ENCODE measurements around the gene GASK1A. TPM values are rescaled to one million over a fixed set of nuclear protein-coding genes. Genes with fewer than 3 reads are reported as not detected.

Gene GASK1A
- total RNA-seq, 1 experiment from 2014 or later, result 5.4 TPM

GRCh38 chr3:42963269-42963668, 15.8 kb upstream of the GASK1A start:
- Mint-ChIP-seq H3K27ac (no peak overlapping the region), H3K36me3 (ENCODE audit: insufficient read depth in 1 of 3, low read depth in 3 of 3) (no peaks in the 10 kb centered on the region), H3K27me3 (ENCODE audit: low read depth) (peaks cover 7% of the 10 kb centered on the region; the same call in 1 of the 2 replicates), H3K9me3 (no peaks in the 10 kb centered on the region), H3K4me1 (no peaks in the 10 kb centered on the region), H3K4me3 (no peak overlapping the region)
- no peak for TF ChIP-seq CTCF (conservative IDR thresholded peaks at IDR 0.05)
- Histone ChIP-seq H3K56ac (ENCODE audit: insufficient read length, low read depth, low read length) (no peak overlapping the region), H3T11ph (ENCODE audit: low read length) (no peak overlapping the region), H4K8ac (replicated peaks; ENCODE audit: insufficient read length, low read depth, low read length) (no peak overlapping the region), H4K91ac (ENCODE audit: insufficient read length, low read depth, low read length) (no peak overlapping the region), H3K18ac (ENCODE audit: insufficient read length, low read depth, low read length) (no peak overlapping the region), H3K14ac (ENCODE audit: insufficient read depth, low read length) (no peak overlapping the region), H2BK20ac (ENCODE audit: low read depth, low read length, poor library complexity, severe bottlenecking) (no peak overlapping the region), H3K79me2 (ENCODE audit: insufficient read depth, low read length) (no peaks in the 10 kb centered on the region), H2BK15ac (ENCODE audit: low read depth, low read length) (no peak overlapping the region), H2BK12ac (ENCODE audit: insufficient read length, low read depth, low read length) (no peak overlapping the region), H3K4me1 (ENCODE audit: insufficient read depth, low read length) (no peaks in the 10 kb centered on the region), H3K27me3 (ENCODE audit: insufficient read depth, low read length) (no peaks in the 10 kb centered on the region), H2AK5ac (ENCODE audit: insufficient read length, low read length) (no peak overlapping the region), H3K9me3 (ENCODE audit: control insufficient read depth, low read depth, low read length) (no peaks in the 10 kb centered on the region), H3K27ac (ENCODE audit: insufficient read length, low read depth, low read length) (no peak overlapping the region), H2BK120ac (ENCODE audit: low read depth, low read length, poor library complexity, severe bottlenecking) (no peak overlapping the region), H2AFZ (ENCODE audit: low read length) (no peak overlapping the region), H3K23me2 (ENCODE audit: insufficient read length, low read depth, low read length, poor library complexity, severe bottlenecking) (no peaks in the 10 kb centered on the region), H3K4ac (ENCODE audit: low read depth, low read length) (no peak overlapping the region), H3K23ac (ENCODE audit: insufficient read length, low read depth, low read length) (no peak overlapping the region), H4K20me1 (ENCODE audit: control insufficient read depth, insufficient read depth, insufficient read length) (no peaks in the 10 kb centered on the region), H3K9ac (ENCODE audit: extremely low read depth, insufficient read length, low read length) (no peak overlapping the region), H3K79me1 (ENCODE audit: insufficient read depth, low read depth, low read length, poor library complexity, severe bottlenecking) (no peaks in the 10 kb centered on the region), H4K5ac (ENCODE audit: insufficient read length, low read depth, low read length) (no peak overlapping the region), H3K4me2 (ENCODE audit: insufficient read depth, insufficient read length, low read length) (no peak overlapping the region), H2BK5ac (ENCODE audit: insufficient read length, low read length) (no peak overlapping the region)
- WGBS (ENCODE audit: extremely low coverage, insufficient read length, low lambda C conversion rate), result no CpG with 5 or more reads among the region's 2 CpGs
- DNase-seq, result no peak

Data from H9 (cell line).